ENCODE data around the gene SLC25A45. TPM values are rescaled to one million over a fixed set of nuclear protein-coding genes. Genes with fewer than 3 reads are reported as not detected.

Gene SLC25A45
- total RNA-seq, 1 donor from 2014 or later = 5.3 TPM

- H3K4me3 Mint-ChIP-seq (ENCODE audit: low read depth) = no peak overlapping the region
- no peak for DNase-seq (ENCODE audit: low spot score, unreplicated experiment)
- TF ChIP-seq CTCF (IDR thresholded peaks at IDR 0.05; ENCODE audit: unreplicated experiment) = no peak
These were observed 46.7 kb upstream of the SLC25A45 start for GRCh38 chr11:65429068-65429681.

DNA sequence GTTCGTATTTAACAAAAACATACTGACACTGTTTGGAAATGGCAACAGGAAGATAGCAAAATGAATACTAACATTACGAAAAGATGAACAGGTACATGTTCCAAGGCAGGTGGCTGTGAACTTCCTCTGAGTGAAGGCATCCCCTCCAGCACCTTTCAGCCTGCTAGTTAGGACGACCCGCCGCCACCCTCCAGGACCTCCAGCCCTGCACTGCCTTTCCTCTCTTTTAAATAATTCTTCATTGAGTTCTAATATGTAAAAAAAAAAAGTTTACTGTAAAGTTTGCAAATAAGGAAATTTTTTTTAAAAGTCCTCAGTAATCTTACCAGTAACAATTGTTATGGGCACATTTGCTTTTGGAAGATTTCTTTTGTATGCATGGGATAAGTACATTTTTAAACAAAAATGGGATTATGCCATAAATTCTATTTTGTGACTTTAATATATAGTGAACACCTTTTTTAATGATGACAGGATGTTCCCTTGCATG lies 46.2 kb upstream of the SLC25A45 start:
- no peak for TF ChIP-seq CTCF (IDR thresholded peaks at IDR 0.05; ENCODE audit: unreplicated experiment)
- Mint-ChIP-seq H3K27me3 (no peaks in the 10 kb centered on the region), H3K9me3 (ENCODE audit: low read depth) (no peaks in the 10 kb centered on the region), H3K4me1 (ENCODE audit: low read depth) (peaks cover 43% of the 10 kb centered on the region), H3K4me3 (ENCODE audit: low read depth) (no peak overlapping the region), H3K36me3 (ENCODE audit: insufficient read depth) (no peaks in the 10 kb centered on the region), H3K27ac (peak overlapping the region; percentile 44)
- no peak for DNase-seq (ENCODE audit: low spot score, unreplicated experiment)

More at GRCh38 chr11:65429068-65429681, 46.7 kb upstream of the SLC25A45 start:
- H3K36me3 Mint-ChIP-seq (ENCODE audit: insufficient read depth) = no peaks in the 10 kb centered on the region
- H3K9me3 Mint-ChIP-seq (ENCODE audit: low read depth) = no peaks in the 10 kb centered on the region
- no peak overlapping the region for H3K27ac Mint-ChIP-seq
- H3K4me1 Mint-ChIP-seq (ENCODE audit: low read depth) = peaks cover 38% of the 10 kb centered on the region
- H3K27me3 Mint-ChIP-seq = no peaks in the 10 kb centered on the region

DNA sequence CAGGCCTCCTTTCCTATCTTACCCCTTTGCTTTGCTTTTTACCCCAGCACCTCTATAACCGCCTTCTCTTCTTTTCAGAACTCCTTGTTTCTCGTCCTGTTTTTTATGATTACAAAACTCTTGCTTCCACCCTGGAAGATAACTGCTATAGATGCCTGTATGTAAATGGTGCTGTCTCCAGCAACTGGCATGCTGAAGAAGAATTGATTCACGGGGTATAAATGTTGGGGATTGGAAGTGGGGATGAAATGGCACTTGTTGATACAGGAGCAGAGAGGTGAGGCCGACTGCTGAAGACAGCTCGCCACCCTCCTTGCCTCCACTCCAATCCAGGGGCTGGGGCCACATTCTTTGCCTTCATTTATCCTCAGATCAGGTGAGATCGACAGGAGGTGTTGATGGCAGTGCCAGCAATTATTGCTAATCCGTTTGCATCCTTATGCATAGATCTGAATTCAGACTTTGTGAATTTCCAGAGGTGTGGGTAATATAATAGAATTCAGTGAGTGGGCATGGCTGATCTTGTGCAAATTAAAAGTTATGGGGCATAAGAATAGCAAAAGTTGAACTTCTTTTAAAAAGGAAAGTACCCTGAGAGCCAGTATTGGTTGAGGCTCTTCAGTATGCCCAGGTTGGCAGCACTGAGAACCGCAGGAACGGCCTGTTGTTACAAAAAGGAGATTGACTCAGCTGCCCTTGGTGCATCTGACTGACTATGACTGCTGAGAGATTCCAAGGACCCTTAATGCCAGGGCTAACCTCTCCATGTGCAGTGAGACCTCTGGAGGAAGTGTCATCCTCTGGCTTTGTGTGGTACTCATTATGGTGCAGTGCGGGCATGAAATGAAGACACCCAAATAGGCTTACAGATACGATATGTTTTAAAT lies 45.5 kb upstream of the SLC25A45 start:
- TF ChIP-seq CTCF (IDR thresholded peaks at IDR 0.05; ENCODE audit: unreplicated experiment) = no peak
- H3K4me1 Mint-ChIP-seq (ENCODE audit: low read depth) = peaks cover 46% of the 10 kb centered on the region
- H3K36me3 Mint-ChIP-seq (ENCODE audit: insufficient read depth) = no peaks in the 10 kb centered on the region
- peak overlapping the region; percentile 7 for H3K4me3 Mint-ChIP-seq (ENCODE audit: low read depth)
- no peaks in the 10 kb centered on the region for H3K9me3 Mint-ChIP-seq (ENCODE audit: low read depth)
- no peak for DNase-seq (ENCODE audit: low spot score, unreplicated experiment)
- no peaks in the 10 kb centered on the region for H3K27me3 Mint-ChIP-seq
- peak overlapping the region; percentile 80 for H3K27ac Mint-ChIP-seq

GRCh38 chr11:65426839-65427690 lies 44.6 kb upstream of the SLC25A45 start:
- Mint-ChIP-seq H3K27ac (peak overlapping the region; percentile 80), H3K36me3 (ENCODE audit: insufficient read depth) (no peaks in the 10 kb centered on the region), H3K4me3 (ENCODE audit: low read depth) (peak overlapping the region; percentile 68), H3K27me3 (no peaks in the 10 kb centered on the region), H3K9me3 (ENCODE audit: low read depth) (no peaks in the 10 kb centered on the region), H3K4me1 (ENCODE audit: low read depth) (peaks cover 50% of the 10 kb centered on the region)
- DNase-seq (ENCODE audit: low spot score, unreplicated experiment) = no peak
- no peak for TF ChIP-seq CTCF (IDR thresholded peaks at IDR 0.05; ENCODE audit: unreplicated experiment)
